NT2/D1 (cell line): ENCODE results near the gene PHYKPL.

ENCODE experiments used
- DNase-seq: peaks from one replicate; pipeline ENCODE4 v3.0.0-alpha.2; 2011; ENCODE audit warnings: low read depth, low spot score
- H3K27me3 ChIP-seq: 2 replicates; pipeline ENCODE4 v1.6.0; 2011; ENCODE audit warnings: mild to moderate bottlenecking; ENCODE audit not compliant: insufficient read length, insufficient read depth
- H3K36me3 ChIP-seq: 2 replicates; pipeline ENCODE4 v1.6.1; 2011; ENCODE audit warnings: mild to moderate bottlenecking, low read length, mixed read lengths; ENCODE audit not compliant: insufficient read depth, insufficient read length
- H3K4me1 ChIP-seq: 2 replicates; pipeline ENCODE4 v1.5.1; 2011; ENCODE audit not compliant: insufficient read depth, insufficient read length
- H3K4me3 ChIP-seq: 2 replicates; pipeline ENCODE4 v1.5.1; 2011; ENCODE audit warnings: low read depth; ENCODE audit not compliant: insufficient read length
- H3K9ac ChIP-seq: 2 replicates; pipeline ENCODE4 v1.6.0; 2011; ENCODE audit warnings: low read depth; ENCODE audit not compliant: insufficient read length
- H3K9me3 ChIP-seq: 2 replicates; pipeline ENCODE4 v1.5.1; 2011; ENCODE audit warnings: mild to moderate bottlenecking, low read length; ENCODE audit not compliant: insufficient read depth
- SUZ12 ChIP-seq: IDR thresholded peaks from 2 replicates; pipeline ENCODE4 v1.6.1; 2011; ENCODE audit not compliant: insufficient read length, insufficient read depth; ENCODE audit errors: extremely low read depth
- YY1 ChIP-seq: IDR thresholded peaks from 2 replicates; pipeline ENCODE4 v1.6.1; 2011; ENCODE audit not compliant: insufficient read length, insufficient read depth
- ZNF274 ChIP-seq: IDR thresholded peaks from 2 replicates; pipeline ENCODE4 v1.6.1; 2011; ENCODE audit warnings: mild to moderate bottlenecking, low read depth, low read length

PHYKPL gene

GRCh38 chr5:178250263-178250662, 17.7 kb upstream of the PHYKPL start:
- Histone ChIP-seq H3K9ac (no peak overlapping the region), H3K9me3 (no peaks in the 10 kb centered on the region), H3K27me3 (no peaks in the 10 kb centered on the region), H3K4me3 (no peak overlapping the region), H3K4me1 (peaks cover 2% of the 10 kb centered on the region), H3K36me3 (no peaks in the 10 kb centered on the region)
- TF ChIP-seq SUZ12 (no peak), YY1 (no peak), ZNF274 (no peak)
- DNase-seq: no peak

GRCh38 chr5:178249191-178249989, 16.8 kb upstream of the PHYKPL start:
- H3K4me1 ChIP-seq: peaks cover 2% of the 10 kb centered on the region
- no peaks in the 10 kb centered on the region for H3K36me3 ChIP-seq
- H3K9ac ChIP-seq: no peak overlapping the region
- TF ChIP-seq YY1: no peak
- no peak for TF ChIP-seq SUZ12
- no peaks in the 10 kb centered on the region for H3K9me3 ChIP-seq
- no peaks in the 10 kb centered on the region for H3K27me3 ChIP-seq
- DNase-seq: no peak
- H3K4me3 ChIP-seq: no peak overlapping the region

- TF ChIP-seq YY1 (no peak), ZNF274 (no peak), SUZ12 (no peak)
- Histone ChIP-seq H3K9ac (no peak overlapping the region), H3K36me3 (no peaks in the 10 kb centered on the region), H3K9me3 (no peaks in the 10 kb centered on the region), H3K27me3 (no peaks in the 10 kb centered on the region), H3K4me3 (no peak overlapping the region), H3K4me1 (peaks cover 2% of the 10 kb centered on the region)
- no peak for DNase-seq
Observed at GRCh38 chr5:178248750-178249149, 16.1 kb upstream of the PHYKPL start.

- peaks cover 2% of the 10 kb centered on the region for H3K4me1 ChIP-seq
- TF ChIP-seq ZNF274 (no peak), SUZ12 (no peak), YY1 (no peak)
- no peak overlapping the region for H3K4me3 ChIP-seq
- no peaks in the 10 kb centered on the region for H3K36me3 ChIP-seq
- no peaks in the 10 kb centered on the region for H3K27me3 ChIP-seq
- DNase-seq: no peak
- no peak overlapping the region for H3K9ac ChIP-seq
- H3K9me3 ChIP-seq: no peaks in the 10 kb centered on the region
Observed at GRCh38 chr5:178247481-178248456, 15.2 kb upstream of the PHYKPL start.

GRCh38 chr5:178246624-178247279, 14.2 kb upstream of the PHYKPL start:
- Histone ChIP-seq H3K27me3 (no peaks in the 10 kb centered on the region), H3K4me1 (peaks cover 2% of the 10 kb centered on the region), H3K9ac (no peak overlapping the region), H3K9me3 (no peaks in the 10 kb centered on the region), H3K36me3 (no peaks in the 10 kb centered on the region), H3K4me3 (no peak overlapping the region)
- TF ChIP-seq ZNF274 (no peak), SUZ12 (no peak), YY1 (no peak)
- DNase-seq: no peak

- Histone ChIP-seq H3K9ac (no peak overlapping the region), H3K4me1 (peaks cover 2% of the 10 kb centered on the region), H3K27me3 (no peaks in the 10 kb centered on the region), H3K9me3 (no peaks in the 10 kb centered on the region), H3K4me3 (no peak overlapping the region), H3K36me3 (no peaks in the 10 kb centered on the region)
- DNase-seq: no peak
- TF ChIP-seq YY1 (no peak), ZNF274 (no peak), SUZ12 (no peak)
Observed at GRCh38 chr5:178245389-178245788, 12.8 kb upstream of the PHYKPL start.

- DNase-seq: no peak
Observed at GRCh38 chr5:178244576-178244975, 12.0 kb upstream of the PHYKPL start.

More at GRCh38 chr5:178244576-178244975, 12.0 kb upstream of the PHYKPL start:
- Histone ChIP-seq H3K36me3 (no peaks in the 10 kb centered on the region), H3K9ac (no peak overlapping the region), H3K27me3 (no peaks in the 10 kb centered on the region), H3K9me3 (no peaks in the 10 kb centered on the region), H3K4me1 (peaks cover 2% of the 10 kb centered on the region), H3K4me3 (no peak overlapping the region)
- no peak for TF ChIP-seq SUZ12
- TF ChIP-seq ZNF274: no peak
- no peak for TF ChIP-seq YY1
